Mammary epithelial cell (primary cell): ENCODE measurements around the gene TEX101.
"Not testable (repeated sequence)": the region's sequence is repeated elsewhere in the genome, so short reads cannot be mapped to it uniquely, and the experiment has no call there.

Source experiments
- CTCF ChIP-seq, 2 donors: IDR thresholded peaks in 1 of 2; conservative IDR thresholded peaks in 1 of 2; 2 replicates each; pipeline ENCODE4 v1.5.1; 2011 to 2012; ENCODE audit warnings: inconsistent platforms in 2 of 2, low read length in 2 of 2, mild to moderate bottlenecking in 2 of 2, control low read depth in 1 of 2, low read depth in 1 of 2; ENCODE audit not compliant: insufficient read depth in 1 of 2; ENCODE audit errors: extremely low read depth in 1 of 2
- EZH2 ChIP-seq: IDR thresholded peaks from 2 replicates; pipeline ENCODE4 v1.6.1; 2012; ENCODE audit warnings: low read length, inconsistent platforms, borderline replicate concordance

- not testable (repeated sequence) for TF ChIP-seq CTCF (conservative IDR thresholded peaks at IDR 0.05 in 1 of 2, IDR thresholded peaks at IDR 0.05 in 1 of 2; ENCODE audit: extremely low read depth in 1 of 2, insufficient read depth in 1 of 2, low read depth in 1 of 2, low read length in 2 of 2); EZH2
Observed at GRCh38 chr19:43390903-43391551, 23.7 kb upstream of the TEX101 start.
